PC-3 (cell line): ENCODE measurements around the gene ANKDD1B. TPM values are rescaled to one million over a fixed set of nuclear protein-coding genes. Genes with fewer than 3 reads are reported as not detected.

Experiments
- ATAC-seq: fragments of 200-7000 bp; cut with Tn5 transposase; 2 replicates; pipeline ENCODE4 v1.9.1; 2020; ENCODE audit warnings: mild to moderate bottlenecking, moderate library complexity
- BruUV-seq: library from RNA; stranded (reverse); fragments of 400-500 nt; replicated peaks from 2 replicates; lab custom pipeline; 2021; lab: Mats Ljungman, UMichigan
- CTCF ChIA-PET: fragments of 300-600 bp; sonication (Branson Sonifier 250); formaldehyde crosslinking; loops from one replicate; lab custom pipeline; 2022; ENCODE audit warnings: antibody characterized with exemption; lab: Charles Lee
- POLR2A ChIA-PET: fragments of 300-600 bp; sonication (Branson Sonifier 250); formaldehyde crosslinking; loops from one replicate; lab custom pipeline; 2022; ENCODE audit warnings: antibody characterized with exemption; ENCODE audit not compliant: unreplicated experiment; lab: Charles Lee
- DNase-seq: peaks from one replicate; pipeline ENCODE4 v3.0.0-alpha.2; 2015
- H2AFZ ChIP-seq: fragments of 300-600 bp; sonication (generic); 2 replicates; pipeline ENCODE4 v1.6.0; 2016; ENCODE audit warnings: antibody characterized with exemption, low read length
- H3F3A ChIP-seq: fragments of 300-600 bp; sonication (generic); one replicate; pipeline ENCODE4 v1.6.0; 2017; ENCODE audit warnings: antibody characterized with exemption, low read length, control low read depth, mild to moderate bottlenecking; ENCODE audit not compliant: unreplicated experiment
- H3K27ac ChIP-seq: fragments of 300-600 bp; sonication (generic); 2 replicates; pipeline ENCODE4 v1.5.1; 2016; ENCODE audit warnings: mild to moderate bottlenecking, low read length
- H3K27me3 ChIP-seq: fragments of 300-600 bp; sonication (generic); 2 replicates; pipeline ENCODE4 v1.6.1; 2016; ENCODE audit warnings: low read length, mixed read lengths
- H3K36me3 ChIP-seq: fragments of 300-600 bp; sonication (generic); 2 replicates; pipeline ENCODE4 v1.6.1; 2016; ENCODE audit warnings: low read depth, mixed run types, low read length, mixed read lengths
- H3K4me1 ChIP-seq: fragments of 300-600 bp; sonication (generic); 2 replicates; pipeline ENCODE4 v1.5.1; 2016; ENCODE audit warnings: low read length; ENCODE audit not compliant: insufficient read depth
- H3K4me2 ChIP-seq: fragments of 300-600 bp; sonication (generic); 2 replicates; pipeline ENCODE4 v1.6.0; 2016; ENCODE audit warnings: low read length
- H3K4me3 ChIP-seq: fragments of 300-600 bp; sonication (generic); 2 replicates; pipeline ENCODE4 v1.5.1; 2016; ENCODE audit warnings: mild to moderate bottlenecking, low read length, mixed read lengths
- H3K79me2 ChIP-seq: fragments of 300-600 bp; sonication (generic); 2 replicates; pipeline ENCODE4 v1.6.1; 2017; ENCODE audit warnings: low read length, mixed read lengths
- H3K9ac ChIP-seq: fragments of 300-600 bp; sonication (generic); 2 replicates; pipeline ENCODE4 v1.6.0; 2016; ENCODE audit warnings: mild to moderate bottlenecking, low read length
- H3K9me2 ChIP-seq: fragments of 300-600 bp; sonication (generic); replicated peaks from 2 replicates; pipeline ENCODE4 v1.6.1; 2016; ENCODE audit warnings: mixed run types, low read length, mixed read lengths
- H3K9me3 ChIP-seq: fragments of 300-600 bp; sonication (generic); 2 replicates; pipeline ENCODE4 v1.6.1; 2016; ENCODE audit warnings: low read length, mixed read lengths
- H4K20me1 ChIP-seq: fragments of 300-600 bp; sonication (generic); 2 replicates; pipeline ENCODE4 v1.6.1; 2016; ENCODE audit warnings: low read length, mixed read lengths
- CTCF ChIP-seq: fragments of 300-600 bp; sonication (generic); conservative IDR thresholded peaks from 2 replicates; pipeline ENCODE4 v1.5.1; 2017; ENCODE audit warnings: antibody characterized with exemption, low read depth, mild to moderate bottlenecking, low read length
- EZH2 ChIP-seq: fragments of 300-600 bp; sonication (generic); IDR thresholded peaks from one replicate; pipeline ENCODE4 v1.6.1; 2017; ENCODE audit warnings: antibody characterized with exemption, mild to moderate bottlenecking, low read length; ENCODE audit not compliant: unreplicated experiment
- EZH2phosphoT487 ChIP-seq: fragments of 300-600 bp; sonication (generic); IDR thresholded peaks from 2 replicates; pipeline ENCODE4 v1.6.1; 2018; ENCODE audit warnings: mild to moderate bottlenecking, antibody characterized with exemption, low read length, borderline replicate concordance
- intact Hi-C: fragments of 100-400 bp; cut with micrococcal nuclease; formaldehyde crosslinking; loops from 2 replicates; pipeline ENCODE4 v1.9.0; 2023
- total RNA-seq: library from RNA; depleted of rRNA; stranded (reverse); fragments of >200 nt; gene quantifications from 2 replicates; pipeline ENCODE4 v1.2.3, GENCODE V29; 2014

Gene ANKDD1B
- total RNA-seq, 1 experiment from 2014 or later, result 0.04 TPM

- Histone ChIP-seq H3K9me3 (no peaks in the 10 kb centered on the region), H3K9me2 (no peaks in the 10 kb centered on the region), H4K20me1 (no peaks in the 10 kb centered on the region), H3K36me3 (peaks cover 7% of the 10 kb centered on the region; the same call in 1 of the 2 replicates), H3K9ac (no peak overlapping the region), H2AFZ (no peak overlapping the region), H3K4me2 (no peak overlapping the region), H3F3A (no peaks in the 10 kb centered on the region), H3K4me3 (no peak overlapping the region), H3K27ac (no peak overlapping the region), H3K79me2 (peaks cover 20% of the 10 kb centered on the region), H3K27me3 (no peaks in the 10 kb centered on the region), H3K4me1 (no peaks in the 10 kb centered on the region)
- TF ChIP-seq EZH2phosphoT487, result no peak
- no peak for TF ChIP-seq CTCF
- TF ChIP-seq EZH2, result no peak
- intact Hi-C loops, result no loop called here
- CTCF ChIA-PET, result no interaction called here
- DNase-seq (peak; percentile 31), ATAC-seq (peak; percentile 61)
- POLR2A ChIA-PET, result no interaction called here
- no TSS peak for BruUV-seq
Measured at GRCh38 chr5:75707911-75708509, 96.8 kb downstream of the ANKDD1B start.

- H3F3A ChIP-seq, result no peaks in the 10 kb centered on the region
- peaks cover 2% of the 10 kb centered on the region for H3K4me1 ChIP-seq
- H2AFZ ChIP-seq, result no peak overlapping the region
- H3K79me2 ChIP-seq, result peaks cover 47% of the 10 kb centered on the region
- no peak overlapping the region for H3K9ac ChIP-seq
- H3K36me3 ChIP-seq, result peaks cover 5% of the 10 kb centered on the region; the same call in 1 of the 2 replicates
- TF ChIP-seq EZH2 (no peak), CTCF (no peak), EZH2phosphoT487 (no peak)
- H3K9me3 ChIP-seq, result no peaks in the 10 kb centered on the region
- H3K4me2 ChIP-seq, result no peak overlapping the region
- no peaks in the 10 kb centered on the region for H4K20me1 ChIP-seq
- ChIA-PET POLR2A (no interaction called here), CTCF (no interaction called here)
- H3K27me3 ChIP-seq, result no peaks in the 10 kb centered on the region
- peak; percentile 29 for ATAC-seq
- no peaks in the 10 kb centered on the region for H3K9me2 ChIP-seq
- BruUV-seq, result no TSS peak
- intact Hi-C loops, result no loop called here
- no peak for DNase-seq
- no peak overlapping the region for H3K27ac ChIP-seq
- H3K4me3 ChIP-seq, result no peak overlapping the region
Measured at GRCh38 chr5:75710637-75711036, 99.4 kb downstream of the ANKDD1B start.

- CTCF ChIA-PET, result no interaction called here
Measured at GRCh38 chr5:75711151-75711550, 99.9 kb downstream of the ANKDD1B start.

More at GRCh38 chr5:75711151-75711550, 99.9 kb downstream of the ANKDD1B start:
- Histone ChIP-seq H3K4me2 (no peak overlapping the region), H3K36me3 (peaks cover 3% of the 10 kb centered on the region; the same call in 1 of the 2 replicates), H3K27ac (no peak overlapping the region), H3K4me1 (peaks cover 6% of the 10 kb centered on the region), H4K20me1 (no peaks in the 10 kb centered on the region), H3K79me2 (peaks cover 52% of the 10 kb centered on the region), H3K27me3 (no peaks in the 10 kb centered on the region), H3K9me3 (no peaks in the 10 kb centered on the region), H3F3A (no peaks in the 10 kb centered on the region), H3K9me2 (no peaks in the 10 kb centered on the region), H3K4me3 (no peak overlapping the region), H3K9ac (no peak overlapping the region), H2AFZ (no peak overlapping the region)
- no TSS peak for BruUV-seq
- POLR2A ChIA-PET, result no interaction called here
- ATAC-seq (no peak), DNase-seq (no peak)
- intact Hi-C loops, result no loop called here
- TF ChIP-seq EZH2 (no peak), CTCF (no peak), EZH2phosphoT487 (no peak)
